Measurements from ENCODE around the gene SOS1.

The SOS1 gene

GRCh38 chr2:38988716-38989115 is 132.1 kb downstream of the SOS1 start:
- Histone ChIP-seq H2AFZ (ENCODE audit: low read depth, low read length) (no peak overlapping the region), H3K36me3 (replicated peaks; ENCODE audit: low read depth, low read length) (peaks cover 17% of the 10 kb centered on the region), H4K20me1 (ENCODE audit: insufficient read depth, low read length) (no peaks in the 10 kb centered on the region), H3K27me3 (ENCODE audit: low read depth, low read length) (no peaks in the 10 kb centered on the region), H3K79me2 (ENCODE audit: low read length) (no peaks in the 10 kb centered on the region), H3K9me3 (ENCODE audit: insufficient read depth, low read length) (no peaks in the 10 kb centered on the region), H3K4me3 (ENCODE audit: low read length) (no peak overlapping the region), H3K4me2 (ENCODE audit: low read length) (no peak overlapping the region), H3K27ac (ENCODE audit: low read length) (no peak overlapping the region), H3K9ac (ENCODE audit: low read length) (no peak overlapping the region), H3K4me1 (ENCODE audit: low read length) (peaks cover 10% of the 10 kb centered on the region)
- TF ChIP-seq CTCF (IDR thresholded peaks at IDR 0.05; ENCODE audit: low read depth, low read length) (no peak), EZH2phosphoT487 (IDR thresholded peaks at IDR 0.05; ENCODE audit: low read depth) (no peak)

- no peaks in the 10 kb centered on the region for H3K79me2 ChIP-seq (ENCODE audit: low read length)
- no peak overlapping the region for H3K4me3 ChIP-seq (ENCODE audit: low read length)
- TF ChIP-seq EZH2phosphoT487 (IDR thresholded peaks at IDR 0.05; ENCODE audit: low read depth) (no peak), CTCF (IDR thresholded peaks at IDR 0.05; ENCODE audit: low read depth, low read length) (no peak)
- 0 out of 2 replicates have a peak, but pooled peaks cover 5% of the 10 kb centered on the region for H3K4me1 ChIP-seq (ENCODE audit: low read length)
- no peak overlapping the region for H3K9ac ChIP-seq (ENCODE audit: low read length)
- H2AFZ ChIP-seq (ENCODE audit: low read depth, low read length) = no peak overlapping the region
- no peaks in the 10 kb centered on the region for H3K27me3 ChIP-seq (ENCODE audit: low read depth, low read length)
- H3K36me3 ChIP-seq (replicated peaks; ENCODE audit: low read depth, low read length) = peaks cover 11% of the 10 kb centered on the region
- no peaks in the 10 kb centered on the region for H4K20me1 ChIP-seq (ENCODE audit: insufficient read depth, low read length)
- no peak overlapping the region for H3K4me2 ChIP-seq (ENCODE audit: low read length)
- H3K9me3 ChIP-seq (ENCODE audit: insufficient read depth, low read length) = no peaks in the 10 kb centered on the region
- no peak overlapping the region for H3K27ac ChIP-seq (ENCODE audit: low read length)
Observed at GRCh38 chr2:38982498-38982897, 138.4 kb downstream of the SOS1 start.

DNA sequence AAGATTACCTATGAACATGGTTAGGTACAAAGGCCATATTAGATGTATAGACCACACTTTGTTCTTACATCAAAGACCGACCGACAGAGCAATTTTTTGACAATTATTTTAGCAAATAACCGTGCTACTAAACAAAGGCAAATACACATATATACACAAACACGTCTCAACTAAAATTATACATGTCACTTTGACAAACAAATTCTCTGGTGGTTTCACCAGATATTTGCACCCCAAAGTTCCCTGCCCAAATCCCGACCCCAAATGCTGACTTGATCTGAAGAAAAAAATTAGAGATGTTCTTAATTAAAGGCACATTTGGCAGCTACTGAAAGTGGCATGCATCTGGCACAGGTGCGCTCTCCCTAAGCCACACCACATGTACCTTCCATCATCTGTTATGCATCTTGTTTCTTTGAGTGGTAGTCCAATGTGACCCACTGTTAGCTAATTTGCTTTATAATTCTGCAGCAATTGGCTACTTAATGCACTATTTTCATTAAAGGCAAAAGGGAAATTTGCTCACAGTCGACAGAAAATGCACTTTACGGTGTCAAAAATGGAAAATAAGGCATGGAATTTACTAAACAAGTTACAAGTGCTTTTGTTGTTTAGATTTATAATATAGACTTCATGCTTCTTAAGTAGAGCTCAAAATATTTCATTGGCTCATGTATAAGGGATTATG is 139.0 kb downstream of the SOS1 start:
- 0 out of 2 replicates have a peak, but pooled peaks cover 5% of the 10 kb centered on the region for H3K4me1 ChIP-seq (ENCODE audit: low read length)
- H3K4me3 ChIP-seq (ENCODE audit: low read length) = no peak overlapping the region
- TF ChIP-seq EZH2phosphoT487 (IDR thresholded peaks at IDR 0.05; ENCODE audit: low read depth) (no peak), CTCF (IDR thresholded peaks at IDR 0.05; ENCODE audit: low read depth, low read length) (no peak)

DNA sequence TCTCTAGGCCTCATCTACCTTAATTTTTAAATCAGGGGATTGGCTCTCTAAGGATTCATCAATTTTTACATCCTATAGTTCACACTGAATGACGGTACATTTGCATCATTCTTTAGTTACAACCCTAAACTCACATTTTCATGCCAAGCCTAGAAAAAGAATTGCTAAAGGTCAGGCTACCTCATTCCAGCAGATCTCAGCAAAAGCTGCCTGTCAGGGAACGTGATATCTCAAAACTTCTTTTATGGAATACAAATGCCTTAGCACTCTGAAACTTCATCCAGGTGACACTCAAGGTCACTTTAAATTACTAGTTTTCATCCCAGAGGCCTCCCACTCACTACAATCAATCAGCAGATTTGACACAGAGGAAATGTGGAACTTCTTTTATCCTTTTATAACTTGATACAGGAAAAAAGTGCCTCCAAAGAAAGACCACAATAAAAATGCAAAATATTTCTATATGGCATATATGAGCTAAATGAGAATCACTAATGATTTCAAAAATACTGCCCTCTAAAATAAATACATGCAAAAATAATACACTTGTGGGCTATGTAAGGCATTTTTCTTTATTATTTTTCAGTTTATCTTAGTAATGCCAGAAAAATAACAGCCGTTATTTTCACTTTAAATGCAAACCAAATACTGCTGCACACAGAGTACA is 139.7 kb downstream of the SOS1 start:
- H3K9me3 ChIP-seq (ENCODE audit: insufficient read depth, low read length) = no peaks in the 10 kb centered on the region
- H3K4me3 ChIP-seq (ENCODE audit: low read length) = no peak overlapping the region
- H3K27ac ChIP-seq (ENCODE audit: low read length) = no peak overlapping the region
- TF ChIP-seq CTCF (IDR thresholded peaks at IDR 0.05; ENCODE audit: low read depth, low read length) = no peak
- no peak for TF ChIP-seq EZH2phosphoT487 (IDR thresholded peaks at IDR 0.05; ENCODE audit: low read depth)
- H3K4me1 ChIP-seq (ENCODE audit: low read length) = 0 out of 2 replicates have a peak, but pooled peaks cover 5% of the 10 kb centered on the region
- H3K9ac ChIP-seq (ENCODE audit: low read length) = no peak overlapping the region
- no peak overlapping the region for H2AFZ ChIP-seq (ENCODE audit: low read depth, low read length)
- no peaks in the 10 kb centered on the region for H3K79me2 ChIP-seq (ENCODE audit: low read length)
- no peaks in the 10 kb centered on the region for H4K20me1 ChIP-seq (ENCODE audit: insufficient read depth, low read length)
- H3K36me3 ChIP-seq (replicated peaks; ENCODE audit: low read depth, low read length) = peaks cover 11% of the 10 kb centered on the region
- no peak overlapping the region for H3K4me2 ChIP-seq (ENCODE audit: low read length)
- no peaks in the 10 kb centered on the region for H3K27me3 ChIP-seq (ENCODE audit: low read depth, low read length)

More for the DNA sequence above, 139.0 kb downstream of the SOS1 start:
- no peak overlapping the region for H3K27ac ChIP-seq (ENCODE audit: low read length)
- H3K9me3 ChIP-seq (ENCODE audit: insufficient read depth, low read length) = no peaks in the 10 kb centered on the region
- no peak overlapping the region for H2AFZ ChIP-seq (ENCODE audit: low read depth, low read length)
- no peaks in the 10 kb centered on the region for H3K79me2 ChIP-seq (ENCODE audit: low read length)
- H3K36me3 ChIP-seq (replicated peaks; ENCODE audit: low read depth, low read length) = peaks cover 11% of the 10 kb centered on the region
- H4K20me1 ChIP-seq (ENCODE audit: insufficient read depth, low read length) = no peaks in the 10 kb centered on the region
- H3K9ac ChIP-seq (ENCODE audit: low read length) = no peak overlapping the region
- no peaks in the 10 kb centered on the region for H3K27me3 ChIP-seq (ENCODE audit: low read depth, low read length)
- H3K4me2 ChIP-seq (ENCODE audit: low read length) = no peak overlapping the region

Measured in OCI-LY3 (cell line).